T follicular helper cell (primary cell): ENCODE measurements around the gene CDC14A.

Experiments used
- DNase-seq: peaks from one replicate; pipeline ENCODE4 v3.0.0-alpha.2; 2020; ENCODE audit warnings: low read depth

The CDC14A gene

DNA sequence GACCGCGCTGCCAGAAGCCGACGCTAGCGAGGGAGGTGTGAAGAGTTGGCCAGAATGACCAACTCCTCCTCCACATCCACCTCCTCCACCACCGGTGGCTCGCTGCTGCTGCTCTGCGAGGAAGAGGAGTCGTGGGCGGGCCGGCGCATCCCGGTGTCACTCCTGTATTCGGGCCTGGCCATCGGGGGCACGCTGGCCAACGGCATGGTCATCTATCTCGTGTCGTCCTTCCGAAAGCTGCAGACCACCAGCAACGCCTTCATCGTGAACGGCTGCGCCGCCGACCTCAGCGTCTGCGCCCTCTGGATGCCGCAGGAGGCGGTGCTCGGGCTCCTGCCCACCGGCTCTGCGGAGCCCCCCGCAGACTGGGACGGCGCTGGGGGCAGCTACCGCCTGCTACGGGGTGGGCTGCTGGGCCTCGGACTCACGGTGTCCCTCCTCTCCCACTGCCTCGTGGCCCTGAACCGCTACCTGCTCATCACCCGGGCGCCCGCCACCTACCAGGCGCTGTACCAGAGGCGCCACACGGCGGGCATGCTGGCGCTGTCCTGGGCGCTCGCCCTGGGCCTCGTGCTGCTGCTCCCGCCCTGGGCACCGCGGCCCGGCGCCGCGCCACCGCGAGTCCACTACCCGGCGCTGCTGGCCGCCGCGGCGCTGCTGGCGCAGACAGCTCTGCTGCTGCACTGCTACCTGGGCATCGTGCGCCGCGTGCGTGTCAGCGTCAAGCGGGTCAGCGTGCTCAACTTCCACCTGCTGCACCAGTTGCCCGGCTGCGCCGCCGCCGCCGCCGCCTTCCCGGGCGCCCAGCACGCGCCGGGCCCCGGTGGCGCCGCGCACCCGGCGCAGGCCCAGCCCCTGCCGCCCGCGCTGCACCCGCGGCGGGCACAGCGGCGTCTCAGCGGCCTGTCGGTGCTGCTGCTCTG, 186.9 kb downstream of the CDC14A start:
- DNase-seq = no peak

DNA sequence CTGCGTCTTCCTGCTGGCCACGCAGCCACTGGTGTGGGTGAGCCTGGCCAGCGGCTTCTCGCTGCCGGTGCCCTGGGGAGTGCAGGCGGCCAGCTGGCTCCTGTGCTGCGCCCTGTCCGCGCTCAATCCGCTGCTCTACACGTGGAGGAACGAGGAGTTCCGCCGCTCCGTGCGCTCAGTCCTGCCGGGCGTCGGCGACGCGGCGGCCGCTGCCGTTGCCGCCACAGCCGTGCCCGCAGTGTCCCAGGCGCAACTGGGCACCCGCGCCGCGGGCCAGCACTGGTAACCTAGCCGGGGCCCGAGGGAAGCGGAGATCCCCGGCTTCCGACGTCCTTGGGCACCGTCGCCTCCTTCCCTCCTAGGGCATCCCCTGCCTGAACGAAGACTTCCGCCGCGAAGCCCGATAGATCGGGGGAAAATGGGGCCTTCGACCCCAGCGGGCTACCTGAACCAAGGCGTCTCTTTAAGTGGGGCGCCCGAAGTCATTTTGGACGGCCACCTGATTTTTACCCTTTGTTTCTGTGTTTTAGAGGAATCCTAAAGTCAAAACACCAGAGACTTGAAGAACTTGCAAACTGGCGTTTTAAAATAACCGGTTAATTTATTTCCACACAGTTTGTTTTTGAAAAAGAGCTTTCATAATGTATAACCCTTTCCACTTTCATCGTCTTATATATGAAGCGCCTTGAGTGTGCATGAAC, 187.7 kb downstream of the CDC14A start:
- no peak for DNase-seq

DNA sequence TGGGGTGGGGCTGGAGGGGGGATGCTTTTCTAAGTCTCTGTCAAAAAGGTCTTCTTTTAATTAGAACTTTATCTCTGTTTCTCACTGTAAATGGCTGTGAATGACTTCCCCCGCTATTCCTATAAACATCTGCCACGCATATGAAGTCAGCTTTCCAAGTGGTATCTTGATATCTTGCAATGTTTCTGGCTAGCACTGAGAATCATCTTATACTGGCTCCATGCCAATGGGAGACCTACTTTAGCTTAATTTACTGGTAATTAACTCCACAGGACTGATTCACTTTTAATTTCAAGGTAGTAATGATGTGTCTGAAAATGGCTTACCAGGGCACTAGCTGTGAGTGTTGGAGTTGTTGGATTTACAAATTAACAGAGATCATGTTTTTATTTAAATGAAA, 190.0 kb downstream of the CDC14A start:
- DNase-seq = no peak

DNA sequence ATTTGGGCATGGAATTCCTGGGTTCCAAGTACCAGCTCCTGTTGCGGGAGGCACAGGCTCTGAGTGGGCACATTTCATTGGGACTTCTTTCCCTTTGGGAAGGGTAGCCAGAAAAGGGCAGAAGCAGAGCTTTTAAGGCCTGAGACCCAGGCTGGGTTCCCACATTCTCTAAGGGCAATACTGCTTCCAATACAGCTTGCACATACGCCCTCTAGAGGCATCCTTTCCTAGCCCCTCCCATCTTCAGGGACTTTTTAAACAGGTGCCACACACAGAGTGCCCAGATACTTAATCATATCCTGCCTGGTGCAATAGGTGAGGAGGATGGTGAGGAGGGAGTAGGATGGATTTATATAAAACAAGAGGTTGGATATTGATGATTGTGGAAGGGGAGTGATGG, 191.3 kb downstream of the CDC14A start:
- DNase-seq = peak; percentile 14

DNA sequence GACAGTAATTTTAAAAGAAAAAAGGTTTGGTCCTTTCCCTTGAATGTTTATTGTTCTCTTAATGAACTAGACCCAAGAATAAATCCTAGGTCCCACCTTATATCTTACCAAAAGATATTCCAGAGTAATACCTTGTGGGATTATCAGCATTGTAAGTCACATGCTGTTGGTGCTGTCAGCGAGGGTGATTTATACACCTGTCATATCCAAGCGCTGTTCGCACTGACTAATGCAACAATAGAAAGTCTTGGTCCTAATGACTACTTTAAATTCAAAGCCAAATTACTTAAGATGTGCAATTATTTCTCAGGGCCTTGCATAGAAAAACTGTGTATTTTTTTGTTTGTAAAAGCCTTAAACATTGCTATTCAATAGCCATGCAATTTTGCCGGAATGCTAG, 192.5 kb downstream of the CDC14A start:
- no peak for DNase-seq

DNA sequence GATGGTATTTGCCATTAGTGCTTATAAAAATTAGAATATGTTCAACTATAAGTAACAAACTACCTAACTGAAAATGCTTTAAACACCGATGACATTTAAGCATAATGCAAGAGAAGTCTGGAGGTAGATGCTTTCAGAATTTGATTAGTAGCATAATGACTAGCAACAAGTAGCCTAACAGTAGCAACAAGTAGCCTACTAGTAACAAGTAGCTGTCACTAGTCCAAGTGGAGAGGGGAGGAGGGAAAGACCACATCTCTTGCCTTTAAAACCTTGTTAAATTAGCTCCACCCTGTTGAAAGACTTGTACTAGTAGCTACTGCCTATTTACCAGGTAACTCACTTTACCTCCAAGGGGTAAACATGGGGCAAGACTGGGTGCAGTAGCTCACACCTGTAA, 193.5 kb downstream of the CDC14A start:
- DNase-seq = no peak

DNA sequence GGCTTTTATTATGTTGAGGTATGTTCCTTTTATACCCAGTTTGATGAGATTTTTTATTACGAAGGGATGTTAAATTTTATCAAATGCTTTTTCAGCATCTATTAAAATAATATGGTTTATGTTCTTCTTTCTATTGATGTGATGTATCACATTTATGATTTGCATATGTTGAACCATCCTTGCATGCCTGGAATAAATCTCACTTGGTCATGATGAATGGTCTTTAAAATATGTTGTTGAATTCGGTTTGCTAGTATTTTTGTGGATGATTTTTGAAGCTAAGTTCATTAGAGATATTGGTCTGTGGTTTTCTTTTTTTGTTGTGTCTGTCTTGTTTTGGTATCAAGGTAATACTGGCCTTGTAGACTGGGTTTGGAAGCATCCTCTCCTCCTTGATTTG, 199.7 kb downstream of the CDC14A start:
- DNase-seq = no peak

DNA sequence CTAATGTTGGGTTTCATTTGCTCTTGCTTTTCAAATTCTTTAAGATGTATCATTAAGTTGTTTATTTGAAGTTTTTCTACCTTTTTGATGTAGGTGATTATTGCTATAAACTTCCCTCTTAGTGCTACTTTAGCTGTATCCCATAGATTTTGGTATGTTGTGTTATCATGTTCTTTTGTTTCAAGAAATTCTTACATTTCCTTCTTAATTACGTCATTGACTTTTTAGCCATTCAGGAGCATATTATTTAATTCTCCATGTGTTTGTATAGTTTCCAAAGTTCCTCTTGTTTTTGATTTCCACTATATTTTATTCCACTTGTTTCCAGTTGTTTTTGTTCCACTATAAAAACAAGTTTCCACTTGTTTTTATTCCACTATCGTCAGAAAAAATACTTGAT, 200.6 kb downstream of the CDC14A start:
- DNase-seq = no peak

DNA sequence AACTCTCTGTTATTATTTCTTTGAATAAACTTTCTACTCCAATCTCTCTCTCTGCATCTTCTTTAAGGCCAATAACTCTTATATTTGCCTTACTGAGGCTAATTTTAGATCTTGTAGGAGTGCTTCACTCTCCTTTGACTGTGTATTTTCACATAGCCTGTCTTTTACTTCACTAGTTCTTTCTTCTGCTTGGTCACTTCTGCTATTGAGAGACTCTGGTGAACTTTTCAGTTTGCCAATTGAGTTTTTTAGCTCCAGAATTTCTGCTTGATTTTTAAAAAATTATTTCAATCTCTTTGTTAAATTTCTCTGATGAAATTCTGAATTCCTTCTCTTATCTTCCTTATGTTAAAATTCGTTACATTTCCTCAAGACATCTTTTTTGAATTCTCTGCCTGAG, 203.9 kb downstream of the CDC14A start:
- no peak for DNase-seq

DNA sequence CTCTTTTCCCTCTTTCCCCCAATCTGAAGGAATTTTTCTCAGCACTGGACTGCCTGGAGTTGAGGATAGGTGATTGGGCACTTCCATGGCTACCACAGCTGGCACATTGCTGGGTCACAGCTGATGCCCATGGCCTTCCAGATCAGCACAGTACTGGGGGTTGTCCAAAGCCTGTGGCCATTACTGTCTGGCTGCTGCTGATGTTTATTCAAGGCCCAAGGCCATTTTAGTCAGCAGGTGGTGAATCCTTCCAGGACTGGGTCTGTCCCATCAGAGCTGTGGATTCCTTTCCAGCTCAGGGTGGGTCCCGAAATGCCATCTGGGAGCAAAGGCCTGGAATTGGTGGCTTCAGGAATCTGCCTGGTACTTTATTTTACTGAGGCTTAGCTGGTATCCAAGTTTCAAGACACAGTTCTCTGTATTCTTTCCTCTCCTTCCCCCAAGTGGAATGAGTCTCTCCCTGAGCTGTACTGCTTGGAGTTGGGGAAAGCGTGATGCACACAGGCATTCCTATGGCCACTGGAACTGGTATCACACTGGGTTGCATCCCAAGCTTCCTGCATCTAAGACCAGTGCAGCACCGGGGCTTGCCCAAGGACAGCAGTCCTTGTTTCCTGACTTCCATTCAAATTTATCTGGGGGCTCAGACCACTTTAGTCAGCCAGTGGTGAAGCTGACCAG, 204.8 kb downstream of the CDC14A start:
- DNase-seq = no peak

DNA sequence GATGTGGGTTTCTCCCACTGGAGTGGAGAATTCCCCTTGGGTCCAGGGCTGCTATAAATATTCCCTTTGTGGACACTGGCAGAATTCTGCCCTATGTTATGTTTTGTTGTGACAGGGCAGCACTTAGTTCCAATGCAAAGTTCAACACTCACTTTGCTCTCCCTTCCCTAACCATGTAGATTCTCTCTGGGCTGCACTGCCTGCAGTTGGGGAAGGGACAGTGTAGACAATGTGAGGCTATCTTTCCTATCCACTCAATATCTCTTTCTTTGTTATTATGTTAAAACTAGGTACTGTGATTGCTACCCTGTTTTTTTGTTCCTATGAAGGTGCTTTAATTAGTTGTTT, 205.3 kb downstream of the CDC14A start:
- DNase-seq = no peak

DNA sequence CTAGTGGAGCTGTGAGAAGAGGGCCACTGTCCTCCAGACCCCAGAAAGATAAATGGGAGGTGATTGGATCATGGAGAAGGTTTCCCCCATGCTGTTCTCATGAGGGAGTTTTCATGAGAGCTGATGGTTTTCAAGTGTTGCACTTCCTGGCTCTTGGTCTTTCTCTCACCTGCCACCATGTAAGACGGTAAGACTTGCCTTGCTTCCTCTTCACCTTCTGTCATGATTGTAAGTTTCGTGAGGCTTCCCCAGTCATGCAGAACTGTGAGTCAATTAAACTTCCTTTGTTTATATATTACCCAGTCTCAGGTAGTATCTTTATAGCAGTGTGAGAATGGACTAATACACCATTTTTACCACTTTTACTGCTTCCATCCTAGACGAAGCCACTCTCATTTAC, 213.2 kb downstream of the CDC14A start:
- no peak for DNase-seq

DNA sequence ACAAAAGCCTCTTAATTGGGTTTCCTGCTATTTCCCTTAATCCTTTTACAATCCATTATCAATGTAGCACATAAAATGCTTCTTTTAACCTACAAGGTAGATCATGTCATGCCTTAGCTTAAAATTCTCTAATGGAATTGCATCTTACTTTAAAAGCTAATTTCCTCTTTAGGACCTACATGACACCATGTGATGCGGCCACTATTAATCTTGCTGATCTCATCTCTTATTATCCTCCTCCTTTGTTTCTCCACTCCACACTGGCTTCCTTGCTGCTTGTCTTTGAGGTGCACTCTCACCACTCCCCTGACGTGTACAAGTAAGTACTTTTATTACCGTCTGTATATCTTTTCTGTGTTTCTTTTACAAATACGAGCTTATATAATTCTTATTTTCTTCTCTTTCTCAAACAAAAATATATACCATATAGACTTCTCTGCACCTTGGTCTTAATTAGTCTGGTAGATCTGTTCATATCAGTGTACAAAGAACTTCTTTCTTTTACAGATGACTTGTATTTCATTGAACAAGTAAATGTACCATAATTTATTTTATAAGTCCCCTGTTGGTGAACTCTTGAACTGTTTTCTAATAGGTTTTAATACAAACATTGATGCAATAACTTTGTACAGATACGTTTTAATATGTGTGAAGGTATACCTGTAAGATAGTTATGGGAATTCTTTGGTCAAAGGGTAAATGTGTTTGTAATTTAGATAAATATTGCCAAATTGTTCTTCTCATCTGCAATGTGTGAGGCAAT, 213.8 kb downstream of the CDC14A start:
- no peak for DNase-seq

DNA sequence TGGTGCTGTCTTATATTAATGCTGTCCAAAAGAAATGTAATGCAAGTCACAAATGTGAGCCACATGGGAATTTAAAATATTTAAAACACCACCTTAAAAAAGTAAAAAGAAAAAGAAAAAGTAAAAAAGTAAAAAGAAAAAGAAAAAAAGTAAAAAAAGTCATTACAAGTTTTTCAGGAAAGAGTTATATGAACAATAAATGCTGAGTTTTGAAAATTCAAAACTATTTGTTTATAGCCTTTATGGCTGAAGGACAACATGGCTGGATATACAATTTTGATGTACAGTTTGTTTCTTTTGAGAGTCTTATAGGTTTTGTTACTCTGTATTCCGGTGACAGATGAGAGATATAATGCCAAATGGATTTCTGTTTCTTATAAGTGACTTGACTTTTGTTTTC, 214.8 kb downstream of the CDC14A start:
- DNase-seq = no peak
